ENCODE results near the gene FRY. TPM values are rescaled to one million over a fixed set of nuclear protein-coding genes. Genes with fewer than 3 reads are reported as not detected.

The FRY gene
- total RNA-seq, 1 donor from 2014 or later: 0.52 TPM

DNA sequence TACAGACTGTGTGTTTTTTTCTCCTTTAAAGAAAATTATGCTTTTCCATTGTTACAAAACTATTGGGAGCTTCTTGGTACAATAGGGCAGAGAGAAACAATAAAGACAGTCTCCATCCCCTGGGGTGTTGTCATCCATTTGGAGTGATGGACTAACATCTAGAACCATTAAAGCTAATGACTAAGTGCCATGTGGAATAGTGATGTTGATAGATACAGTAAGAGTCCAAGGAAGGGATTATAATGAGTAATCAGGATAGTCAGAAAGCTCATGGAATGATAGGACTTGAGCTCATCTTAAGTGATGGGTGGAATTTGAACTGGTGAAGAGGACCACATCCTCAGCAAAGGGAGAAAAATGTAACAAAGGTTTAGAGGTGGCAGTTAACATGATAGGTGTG is 24.1 kb upstream of the FRY start:
- DNase-seq (ENCODE audit: low read depth): no peak
- TF ChIP-seq, protein P1, sequence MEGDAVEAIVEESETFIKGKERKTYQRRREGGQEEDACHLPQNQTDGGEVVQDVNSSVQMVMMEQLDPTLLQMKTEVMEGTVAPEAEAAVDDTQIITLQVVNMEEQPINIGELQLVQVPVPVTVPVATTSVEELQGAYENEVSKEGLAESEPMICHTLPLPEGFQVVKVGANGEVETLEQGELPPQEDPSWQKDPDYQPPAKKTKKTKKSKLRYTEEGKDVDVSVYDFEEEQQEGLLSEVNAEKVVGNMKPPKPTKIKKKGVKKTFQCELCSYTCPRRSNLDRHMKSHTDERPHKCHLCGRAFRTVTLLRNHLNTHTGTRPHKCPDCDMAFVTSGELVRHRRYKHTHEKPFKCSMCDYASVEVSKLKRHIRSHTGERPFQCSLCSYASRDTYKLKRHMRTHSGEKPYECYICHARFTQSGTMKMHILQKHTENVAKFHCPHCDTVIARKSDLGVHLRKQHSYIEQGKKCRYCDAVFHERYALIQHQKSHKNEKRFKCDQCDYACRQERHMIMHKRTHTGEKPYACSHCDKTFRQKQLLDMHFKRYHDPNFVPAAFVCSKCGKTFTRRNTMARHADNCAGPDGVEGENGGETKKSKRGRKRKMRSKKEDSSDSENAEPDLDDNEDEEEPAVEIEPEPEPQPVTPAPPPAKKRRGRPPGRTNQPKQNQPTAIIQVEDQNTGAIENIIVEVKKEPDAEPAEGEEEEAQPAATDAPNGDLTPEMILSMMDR (conservative IDR thresholded peaks at IDR 0.05; ENCODE audit: low read depth, low read length): no peak

DNA sequence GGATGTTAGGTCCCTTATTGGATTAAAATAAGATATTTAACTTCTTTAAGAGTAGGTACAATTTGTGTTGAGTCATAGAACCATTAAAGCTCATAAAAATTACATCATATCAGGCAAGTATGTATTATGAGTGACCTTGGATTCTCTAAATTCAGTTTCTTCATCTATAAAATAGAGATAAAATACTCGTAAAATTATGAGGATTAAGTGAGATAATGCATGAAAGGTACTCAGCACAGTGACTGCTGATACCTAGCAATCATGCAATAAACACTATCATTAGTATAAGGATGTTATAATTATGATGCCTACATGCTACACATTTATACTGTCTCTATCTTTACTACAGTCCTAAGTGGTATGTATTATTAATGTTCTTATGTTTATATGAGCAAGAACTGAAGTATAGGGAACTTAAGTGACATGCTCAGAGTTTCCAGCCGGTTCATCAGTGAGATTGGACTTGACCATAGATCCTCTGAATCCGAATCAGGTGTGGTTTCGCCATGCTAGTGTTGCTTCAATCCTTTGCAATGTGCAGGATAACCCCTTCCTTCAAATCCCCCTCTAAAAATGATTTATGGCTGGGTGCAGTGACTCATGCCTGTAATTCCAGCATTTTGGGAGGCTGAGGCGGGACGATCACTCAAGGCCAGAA is 22.9 kb upstream of the FRY start:
- no peak overlapping the region for H3K4me3 ChIP-seq (ENCODE audit: low read depth, low read length)
- TF ChIP-seq, protein P1 (conservative IDR thresholded peaks at IDR 0.05; ENCODE audit: low read depth, low read length): no peak
- no peak for DNase-seq (ENCODE audit: low read depth)

More for the DNA sequence above, 24.1 kb upstream of the FRY start:
- no peak overlapping the region for H3K4me3 ChIP-seq (ENCODE audit: low read depth, low read length)

DNA sequence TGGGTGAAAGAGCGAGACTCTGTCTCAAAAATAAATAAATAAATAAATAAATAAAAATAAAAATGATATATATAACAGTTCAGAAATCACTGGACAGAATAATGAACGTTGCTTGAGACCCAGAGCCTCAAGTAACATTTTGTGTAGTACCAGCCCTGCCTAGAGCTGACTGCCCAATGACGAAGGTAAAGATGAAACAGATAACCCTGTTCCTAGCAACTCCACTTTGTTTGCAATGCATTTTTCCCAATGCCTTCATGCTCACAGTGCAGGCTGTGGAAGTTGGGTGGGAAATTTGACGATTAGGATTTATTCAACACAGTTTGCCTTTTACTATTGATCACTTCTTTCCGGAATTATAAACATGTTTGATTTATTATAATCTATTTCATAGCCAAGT is 22.2 kb upstream of the FRY start:
- TF ChIP-seq, protein P1 (conservative IDR thresholded peaks at IDR 0.05; ENCODE audit: low read depth, low read length): no peak
- no peak overlapping the region for H3K4me3 ChIP-seq (ENCODE audit: low read depth, low read length)
- DNase-seq (ENCODE audit: low read depth): no peak

DNA sequence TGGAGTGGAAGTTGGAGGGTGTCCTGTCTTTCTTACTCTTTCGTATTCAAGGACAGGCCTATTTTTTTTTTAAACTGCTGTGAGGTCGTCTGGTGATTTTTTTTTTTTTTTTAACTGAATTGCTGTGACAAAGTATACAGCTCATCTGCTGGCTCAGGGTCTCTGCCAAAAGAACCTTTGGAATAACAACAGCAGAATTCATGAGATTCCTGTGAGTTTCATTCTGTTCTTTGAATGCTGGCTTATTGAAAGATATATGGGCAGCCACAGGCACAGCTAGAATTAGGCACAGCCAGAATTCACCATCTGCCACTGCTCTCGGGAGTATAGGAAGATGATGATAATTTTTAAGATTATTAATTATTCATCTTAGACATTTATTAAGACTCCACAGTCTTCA is 21.4 kb upstream of the FRY start:
- no peak for DNase-seq (ENCODE audit: low read depth)
- H3K4me3 ChIP-seq (ENCODE audit: low read depth, low read length): no peak overlapping the region
- TF ChIP-seq, protein P1 (conservative IDR thresholded peaks at IDR 0.05; ENCODE audit: low read depth, low read length): no peak

DNA sequence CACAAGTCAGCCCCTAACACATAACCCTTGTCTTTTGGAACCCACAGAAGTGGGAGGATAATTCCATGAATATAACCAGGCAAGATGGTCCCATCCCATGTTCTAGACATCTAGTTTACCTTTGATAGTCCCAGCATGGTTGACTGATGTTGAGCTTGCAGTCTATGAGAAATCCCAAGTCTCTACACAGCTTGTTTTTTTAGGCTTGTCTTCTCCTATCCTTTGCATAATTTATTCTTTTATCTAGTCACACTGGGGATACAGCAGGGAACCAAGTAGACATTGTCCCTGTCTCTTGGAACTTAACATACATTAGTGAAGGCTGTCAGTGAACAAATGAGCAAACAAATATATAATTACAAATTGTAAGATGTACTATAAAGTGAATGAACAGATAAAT is 19.6 kb upstream of the FRY start:
- TF ChIP-seq, protein P1 (conservative IDR thresholded peaks at IDR 0.05; ENCODE audit: low read depth, low read length): no peak
- H3K4me3 ChIP-seq (ENCODE audit: low read depth, low read length): no peak overlapping the region
- no peak for DNase-seq (ENCODE audit: low read depth)

DNA sequence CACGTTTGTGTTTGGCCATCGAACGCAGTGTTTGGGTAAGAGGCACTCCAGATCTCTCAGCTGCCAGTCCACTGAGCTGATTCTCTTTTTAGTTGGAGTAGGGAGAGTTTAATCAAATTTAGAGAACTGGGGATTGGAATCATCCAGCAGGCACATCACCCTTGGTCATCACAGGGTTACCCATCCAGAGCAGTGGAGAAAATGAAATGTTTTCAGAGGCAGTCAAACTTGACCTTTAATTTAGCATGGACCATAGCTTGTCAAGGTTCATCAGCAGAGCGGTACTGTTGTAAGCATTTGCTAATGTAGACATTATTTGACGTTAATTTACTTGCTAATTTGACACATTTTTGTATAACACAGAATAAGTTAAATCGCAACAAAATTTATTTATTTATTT is 18.4 kb upstream of the FRY start:
- TF ChIP-seq, protein P1 (conservative IDR thresholded peaks at IDR 0.05; ENCODE audit: low read depth, low read length): no peak
- no peak overlapping the region for H3K4me3 ChIP-seq (ENCODE audit: low read depth, low read length)
- DNase-seq (ENCODE audit: low read depth): no peak

DNA sequence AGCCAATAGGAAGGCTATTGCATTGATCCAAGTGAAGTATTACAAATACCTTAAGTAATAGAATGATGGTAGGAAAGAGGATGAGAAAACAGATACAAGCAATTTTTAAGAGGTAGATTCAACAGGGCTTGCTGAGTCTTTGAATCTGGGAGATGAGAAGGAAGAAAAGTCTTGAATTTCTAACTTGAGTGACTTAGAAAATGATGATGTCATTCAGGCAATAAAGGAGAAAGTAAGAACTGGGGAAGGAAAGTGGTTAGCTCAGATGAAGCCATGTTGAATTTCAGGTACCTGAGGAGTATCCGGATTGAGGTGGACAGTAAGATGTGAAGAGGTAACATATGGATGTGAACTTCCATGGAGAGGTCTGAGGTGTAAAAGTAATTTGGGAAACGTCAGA is 15.5 kb upstream of the FRY start:
- TF ChIP-seq, protein P1 (conservative IDR thresholded peaks at IDR 0.05; ENCODE audit: low read depth, low read length): no peak

More for the DNA sequence above, 15.5 kb upstream of the FRY start:
- H3K4me3 ChIP-seq (ENCODE audit: low read depth, low read length): no peak overlapping the region
- no peak for DNase-seq (ENCODE audit: low read depth)

All from epithelial cell of proximal tubule (primary cell).